Activated CD4-positive, CD25-positive, alpha-beta regulatory T cell treated with anti-CD3 and anti-CD28 coated beads, Interleukin-2, amount 50 U/mL, for 72 hours (primary cell): ENCODE results near the gene EIF2A.
"Not testable (repeated sequence)": the region's sequence is repeated elsewhere in the genome, so short reads cannot be mapped to it uniquely, and the experiment has no call there.

Experiments
- DNase-seq: peaks from one replicate; pipeline ENCODE4 v3.0.0; 2021

Gene EIF2A

GRCh38 chr3:150544041-150544440 is 2.5 kb upstream of the EIF2A start:
- DNase-seq, result no peak

DNA sequence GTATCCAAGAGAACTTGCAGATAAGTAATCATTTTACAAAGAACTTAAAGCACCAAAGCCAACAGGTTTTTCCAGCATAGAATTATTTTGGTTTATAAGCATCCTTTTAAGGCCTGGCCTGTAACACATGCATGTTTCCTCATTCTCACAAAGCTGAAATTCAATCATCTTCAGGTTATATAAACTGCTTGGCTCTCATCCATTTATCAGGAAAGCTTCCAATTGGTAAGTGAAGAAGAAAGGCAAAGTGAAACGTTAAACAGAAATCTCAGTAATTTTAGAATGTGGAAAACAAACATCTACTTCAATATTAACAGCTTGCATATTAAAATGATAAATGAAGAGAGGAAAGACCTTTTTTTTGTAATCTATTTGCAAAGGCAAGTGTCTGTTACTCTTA is 1.9 kb upstream of the EIF2A start:
- DNase-seq, result no peak

DNA sequence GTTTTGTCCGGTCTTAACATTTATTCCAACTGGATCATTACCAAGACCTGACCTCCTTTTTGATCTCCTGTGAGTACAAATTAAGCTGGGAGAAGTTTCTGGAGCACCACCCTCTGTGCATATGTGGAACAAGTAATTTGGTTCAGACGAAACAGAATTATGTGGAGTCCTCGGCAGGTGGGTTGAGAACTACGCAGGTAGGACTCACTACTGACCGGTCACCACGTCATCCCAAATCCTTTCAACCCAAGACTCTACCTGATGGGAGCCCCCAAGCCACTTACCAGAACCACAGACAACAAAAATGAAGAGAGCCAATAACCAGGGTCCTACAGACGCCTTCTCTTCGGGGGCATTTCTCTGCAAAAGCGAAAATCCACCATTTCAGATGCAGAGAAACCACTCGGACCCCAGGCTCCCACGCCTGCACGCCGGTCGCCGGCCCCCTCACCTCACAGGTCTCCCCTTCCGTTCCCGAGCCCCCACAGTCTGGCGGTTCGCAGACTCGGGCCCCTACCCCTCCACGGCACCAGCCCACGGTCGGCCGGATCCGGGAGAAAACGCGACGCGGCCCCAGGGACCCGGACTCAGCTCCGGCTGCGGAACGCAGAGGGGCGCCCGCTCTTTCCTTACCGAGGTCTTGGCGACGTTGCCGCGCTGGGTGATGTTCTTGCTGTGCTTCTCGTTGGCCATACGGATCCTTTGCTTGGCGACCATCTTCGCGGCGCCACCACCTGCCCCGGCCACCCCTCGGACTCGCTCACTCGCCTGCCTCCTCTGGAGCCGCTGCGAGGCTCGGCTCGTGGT is 965 bp upstream of the EIF2A start:
- DNase-seq, result no peak

DNA sequence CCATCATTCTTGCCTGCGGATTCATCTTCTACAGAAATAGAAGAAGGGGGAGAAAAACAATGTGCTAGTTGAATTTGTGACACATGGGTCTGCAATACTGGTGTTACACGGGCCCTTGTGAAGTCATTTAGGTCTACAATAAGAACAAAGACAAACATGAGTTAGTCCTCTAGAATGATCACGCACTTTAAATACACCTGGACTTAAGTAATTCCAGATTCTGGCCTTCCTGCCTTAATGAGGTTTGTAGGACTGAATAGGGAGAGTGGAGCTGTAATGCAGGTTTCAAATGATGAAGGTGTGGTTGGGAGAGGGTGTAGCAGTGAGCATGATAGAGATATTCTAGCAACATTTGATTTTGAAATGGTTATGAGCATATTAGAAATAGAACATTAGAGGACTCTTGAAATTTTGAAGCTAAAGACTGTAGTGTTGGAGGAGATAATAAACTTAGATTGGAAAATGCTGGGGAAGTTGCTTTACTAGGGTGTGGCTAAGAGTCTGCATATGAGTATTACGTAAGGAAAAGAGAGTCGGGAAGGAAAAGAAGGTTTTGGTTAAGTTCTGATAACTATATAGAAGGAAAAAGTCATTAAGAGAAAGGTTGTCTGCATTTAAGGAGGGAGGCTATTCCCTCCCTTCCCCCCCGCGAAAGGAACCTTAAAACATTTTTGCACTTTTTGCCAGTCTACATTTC is 606 bp downstream of the EIF2A start:
- no peak for DNase-seq

DNA sequence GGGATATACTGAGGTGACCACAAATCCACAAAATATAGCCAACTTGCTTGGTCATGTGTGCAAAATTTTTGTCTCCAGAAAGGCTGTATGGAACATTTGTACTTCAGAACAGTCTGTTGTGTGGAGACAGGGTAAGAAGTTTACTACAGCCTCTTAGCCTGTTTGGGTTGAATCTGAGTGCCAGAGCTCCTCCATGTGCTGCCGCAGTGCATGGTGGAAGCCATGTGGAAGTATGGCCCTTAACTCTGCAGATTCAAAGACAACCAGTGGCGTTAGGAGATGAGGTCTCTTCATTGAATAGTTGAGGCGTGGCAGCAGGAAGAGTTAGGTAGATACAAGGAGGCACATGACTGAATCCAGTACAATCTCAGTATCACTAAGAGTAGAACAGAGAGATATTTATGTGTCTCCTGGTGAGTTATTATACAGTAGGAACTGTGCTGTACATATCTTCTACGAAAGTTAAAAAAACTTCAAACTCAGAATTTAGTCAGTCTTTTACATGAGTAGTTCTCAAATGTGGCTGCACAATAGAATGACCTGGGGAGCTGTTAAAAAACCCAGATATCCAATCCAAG is 9.4 kb downstream of the EIF2A start:
- no peak for DNase-seq

DNA sequence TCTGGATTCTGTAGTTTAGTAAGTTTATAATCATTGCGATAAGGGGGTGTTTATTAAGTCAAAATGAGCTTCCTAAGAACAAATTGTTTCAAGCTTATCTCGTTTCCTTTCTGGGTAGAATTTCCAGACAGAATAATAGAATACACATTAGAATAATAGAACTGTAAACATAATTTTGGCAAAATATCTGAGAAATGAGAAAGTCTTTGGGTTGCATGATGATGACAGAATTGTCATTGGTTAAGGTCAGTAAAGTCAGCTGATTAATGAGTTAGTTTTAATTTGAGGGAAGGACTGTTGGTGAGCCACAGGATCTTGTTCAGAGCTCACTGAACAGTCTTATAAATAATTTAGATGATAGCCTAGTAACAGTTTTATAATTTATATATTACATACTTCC is 10.2 kb downstream of the EIF2A start:
- no peak for DNase-seq

DNA sequence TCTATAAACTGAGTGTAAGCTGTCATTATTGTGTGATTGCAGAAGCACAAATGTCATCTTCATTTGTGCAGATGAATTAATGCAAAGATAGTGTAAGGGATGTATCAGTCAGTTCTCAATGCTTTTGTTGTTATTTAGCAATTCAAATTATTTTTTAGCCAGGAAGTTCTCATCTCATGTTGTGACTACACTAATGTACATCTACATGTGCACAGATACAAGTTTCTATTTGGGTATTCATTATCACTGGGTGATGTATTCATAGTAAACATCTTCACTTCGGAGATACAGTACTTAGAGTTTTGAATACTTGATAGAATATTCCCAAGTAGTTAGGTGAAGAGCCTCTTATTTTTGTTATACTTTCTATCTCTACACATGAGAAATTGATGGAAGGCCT is 11.1 kb downstream of the EIF2A start:
- no peak for DNase-seq

DNA sequence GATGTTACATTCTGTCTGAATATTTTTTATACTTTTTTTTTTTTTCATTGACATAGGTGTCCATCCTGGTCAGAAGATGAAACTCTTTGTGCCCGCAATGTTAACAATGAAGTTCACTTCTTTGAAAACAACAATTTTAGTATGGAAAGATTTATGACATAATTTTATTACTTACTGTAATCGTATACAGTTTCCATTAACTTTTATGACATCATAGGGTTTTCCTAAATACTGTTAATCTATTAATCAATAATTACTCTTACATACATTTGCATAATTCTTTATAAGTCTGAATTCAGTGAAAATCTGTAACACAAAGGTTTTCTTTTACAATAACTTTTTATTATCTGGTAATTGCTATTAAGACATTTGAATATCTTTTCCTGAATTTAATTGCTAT is 17.7 kb downstream of the EIF2A start:
- DNase-seq, result no peak

- DNase-seq, result no peak
Observed at GRCh38 chr3:150567328-150567727, 20.7 kb downstream of the EIF2A start.

- no peak for DNase-seq
Observed at GRCh38 chr3:150577855-150578254, 31.3 kb downstream of the EIF2A start.

GRCh38 chr3:150581174-150581573 is 34.6 kb downstream of the EIF2A start:
- no peak for DNase-seq

- no peak for DNase-seq
Observed at GRCh38 chr3:150582620-150583019, 36.0 kb downstream of the EIF2A start.

- DNase-seq, result no peak
Observed at GRCh38 chr3:150583028-150583427, 36.4 kb downstream of the EIF2A start.

- DNase-seq, result no peak
Observed at GRCh38 chr3:150588027-150588830, 41.6 kb downstream of the EIF2A start.

GRCh38 chr3:150589759-150590158 is 43.2 kb downstream of the EIF2A start:
- DNase-seq, result no peak

GRCh38 chr3:150594150-150594549 is 47.6 kb downstream of the EIF2A start:
- DNase-seq, result no peak

- no peak for DNase-seq
Observed at GRCh38 chr3:150597646-150598045, 51.1 kb downstream of the EIF2A start.

DNA sequence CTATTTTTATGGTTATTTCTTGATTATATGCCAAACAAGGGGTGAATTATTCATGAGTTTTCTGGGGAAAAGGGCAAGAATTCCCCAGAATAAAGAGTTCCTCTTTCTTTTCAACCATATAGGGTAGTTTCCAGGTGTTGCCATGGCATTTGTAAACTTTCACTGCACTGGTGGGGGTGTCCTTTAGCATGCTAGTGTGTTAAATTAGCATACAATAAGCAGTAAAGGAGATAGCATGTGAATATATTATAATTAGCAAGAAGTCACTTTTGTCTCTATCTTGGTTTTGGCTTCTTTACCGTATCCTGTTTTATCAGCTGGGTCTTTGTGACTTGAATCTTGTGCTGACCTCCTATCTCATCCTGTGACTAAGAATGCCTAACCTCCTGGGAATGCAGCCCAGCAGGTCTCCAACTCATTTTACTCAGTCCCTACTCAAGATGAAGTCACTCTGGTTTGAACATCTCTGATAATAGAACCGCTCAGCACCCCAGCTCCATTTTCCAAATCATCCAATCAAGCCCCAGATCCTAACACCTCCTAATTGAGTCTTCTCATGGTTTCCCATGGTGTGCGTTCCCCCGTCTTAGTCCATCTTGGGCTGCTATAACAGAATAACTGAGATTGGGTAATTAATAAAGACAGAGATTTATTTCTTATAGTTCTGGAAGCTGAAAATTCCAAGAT is 53.2 kb downstream of the EIF2A start:
- DNase-seq, result no peak

DNA sequence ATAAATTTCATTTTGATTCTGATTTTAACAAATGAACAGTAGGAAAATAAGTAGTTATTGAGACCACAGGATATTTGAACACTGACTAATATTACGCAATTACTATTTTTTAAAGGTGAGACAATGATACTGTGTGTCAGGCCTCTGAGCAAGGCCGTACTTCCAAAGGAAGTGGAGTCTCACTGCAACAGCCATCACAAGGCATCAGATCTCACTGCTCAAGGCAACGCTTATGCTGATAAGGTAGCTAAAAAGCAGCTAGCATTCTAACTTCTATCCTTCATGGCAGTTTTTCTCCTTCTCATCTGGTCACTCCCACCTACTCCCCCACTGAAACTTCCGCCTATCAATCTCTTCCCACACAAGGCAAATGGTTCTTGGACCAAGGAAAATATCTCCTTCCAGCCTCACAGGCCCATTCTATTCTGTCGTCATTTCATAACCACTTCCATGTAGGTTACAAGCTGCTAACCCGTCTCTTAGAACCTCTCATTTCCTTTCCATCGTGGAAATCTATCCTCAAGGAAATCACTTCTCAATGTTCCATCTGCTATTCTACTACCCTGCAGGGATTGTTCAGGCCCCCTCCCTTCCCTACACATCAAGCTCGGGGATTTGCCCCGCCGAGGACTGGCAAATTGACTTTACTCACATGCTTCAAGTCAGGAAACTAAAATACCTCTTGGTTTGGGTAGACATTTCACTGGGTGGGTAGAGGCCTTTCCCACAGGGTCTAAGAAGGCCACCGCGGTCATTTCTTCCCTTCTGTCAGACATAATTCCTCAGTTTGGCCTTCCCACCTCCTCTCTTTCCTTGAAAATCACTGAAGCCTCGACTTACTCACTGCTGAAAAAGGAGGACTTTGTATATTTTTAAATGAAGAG is 54.3 kb downstream of the EIF2A start:
- DNase-seq, result not testable (repeated sequence)

GRCh38 chr3:150602426-150603152 is 56.0 kb downstream of the EIF2A start:
- no peak for DNase-seq
